IMR-90 (cell line): Measurements from ENCODE around the gene CCNDBP1. TPM values are rescaled to one million over a fixed set of nuclear protein-coding genes. Genes with fewer than 3 reads are reported as not detected.

Source experiments
- ATAC-seq: fragments of 200-7000 bp; cut with Tn5 transposase; 2 replicates; pipeline ENCODE4 v1.9.1; 2020; ENCODE audit warnings: low read depth, mild to moderate bottlenecking, moderate library complexity
- BruUV-seq: library from RNA; stranded (reverse); fragments of 400-500 nt; replicated peaks from 2 replicates; lab custom pipeline; 2021; lab: Mats Ljungman, UMichigan
- CTCF ChIA-PET: fragments of 300-600 bp; formaldehyde crosslinking; extraction: SDS; loops from one replicate; lab custom pipeline; 2021; ENCODE audit warnings: antibody characterized with exemption; lab: Yijun Ruan, JAX
- POLR2A ChIA-PET: fragments of 300-600 bp; sonication (Branson Sonifier 250); formaldehyde crosslinking; loops from one replicate; lab custom pipeline; 2022; ENCODE audit warnings: antibody characterized with exemption; ENCODE audit not compliant: unreplicated experiment; lab: Charles Lee
- DNase-seq: peaks from one replicate; pipeline ENCODE4 v3.0.0; 2013
- H2AFZ ChIP-seq: replicated peaks from 2 replicates; pipeline ENCODE3; 2013; ENCODE audit warnings: low read length, mild to moderate bottlenecking; ENCODE audit not compliant: poor library complexity
- H2AK5ac ChIP-seq: 2 replicates; pipeline ENCODE4 v1.6.1; 2013; ENCODE audit warnings: low read depth, low read length, inconsistent platforms
- H2AK9ac ChIP-seq: replicated peaks from 2 replicates; pipeline ENCODE3; 2013; ENCODE audit warnings: mild to moderate bottlenecking, low read depth, low read length, moderate library complexity; ENCODE audit not compliant: poor library complexity
- H2BK120ac ChIP-seq: 2 replicates; pipeline ENCODE4 v1.6.1; 2013; ENCODE audit warnings: low read depth, low read length, inconsistent platforms
- H2BK15ac ChIP-seq: 3 replicates; pipeline ENCODE4 v1.6.1; 2013; ENCODE audit warnings: low read depth, low read length, inconsistent platforms
- H2BK20ac ChIP-seq: 2 replicates; pipeline ENCODE4 v1.6.1; 2013; ENCODE audit warnings: low read depth, mild to moderate bottlenecking, inconsistent platforms, low read length, moderate library complexity
- H2BK5ac ChIP-seq: 2 replicates; pipeline ENCODE4 v1.6.1; 2013; ENCODE audit warnings: mild to moderate bottlenecking, low read depth, low read length, inconsistent platforms; ENCODE audit not compliant: poor library complexity, severe bottlenecking
- H3K14ac ChIP-seq: replicated peaks from 2 replicates; pipeline ENCODE4 v1.6.1; 2013; ENCODE audit warnings: low read depth, low read length, inconsistent platforms
- H3K18ac ChIP-seq: 2 replicates; pipeline ENCODE4 v1.6.1; 2013; ENCODE audit warnings: low read depth, low read length, control low read depth
- H3K23ac ChIP-seq: 2 replicates; pipeline ENCODE4 v1.6.1; 2013; ENCODE audit warnings: low read depth, low read length, inconsistent platforms
- H3K27ac ChIP-seq: 2 replicates; pipeline ENCODE4 v1.5.1; 2013; ENCODE audit warnings: mild to moderate bottlenecking, control low read depth, low read length; ENCODE audit not compliant: insufficient read depth
- H3K27me3 ChIP-seq: 2 replicates; pipeline ENCODE4 v1.6.1; 2013; ENCODE audit warnings: low read length; ENCODE audit not compliant: control insufficient read depth, insufficient read depth
- H3K36me3 ChIP-seq: 2 replicates; pipeline ENCODE4 v1.6.1; 2013; ENCODE audit warnings: low read length, mixed read lengths; ENCODE audit not compliant: control insufficient read depth, insufficient read depth
- H3K4ac ChIP-seq: 2 replicates; pipeline ENCODE4 v1.6.1; 2013; ENCODE audit warnings: low read depth, low read length, inconsistent platforms
- H3K4me1 ChIP-seq: 2 replicates; pipeline ENCODE4 v1.6.1; 2013; ENCODE audit warnings: low read length, mixed read lengths; ENCODE audit not compliant: control insufficient read depth, insufficient read depth
- H3K4me2 ChIP-seq: 2 replicates; pipeline ENCODE4 v1.6.1; 2013; ENCODE audit warnings: low read depth, mild to moderate bottlenecking, control low read depth, low read length, moderate library complexity
- H3K4me3 ChIP-seq: 2 replicates; pipeline ENCODE4 v1.5.1; 2013; ENCODE audit warnings: low read depth, mild to moderate bottlenecking, control low read depth, low read length, moderate library complexity; ENCODE audit not compliant: insufficient read depth
- H3K56ac ChIP-seq: 2 replicates; pipeline ENCODE4 v1.6.1; 2013; ENCODE audit warnings: low read length, inconsistent platforms; ENCODE audit not compliant: insufficient read depth; ENCODE audit errors: extremely low read depth
- H3K79me1 ChIP-seq, 2 experiments: 2 replicates each; pipeline ENCODE4 v1.6.1; 2013; ENCODE audit warnings: low read length in 2 of 2, inconsistent platforms in 1 of 2, low read depth in 1 of 2
- H3K9ac ChIP-seq: 2 replicates; pipeline ENCODE4 v1.6.1; 2013; ENCODE audit warnings: low read depth, low read length, control low read depth
- H3K9me1 ChIP-seq: 2 replicates; pipeline ENCODE4 v1.6.1; 2013; ENCODE audit warnings: low read length, inconsistent platforms; ENCODE audit not compliant: insufficient read depth
- H3K9me3 ChIP-seq: 2 replicates; pipeline ENCODE4 v1.6.1; 2013; ENCODE audit warnings: low read length; ENCODE audit not compliant: control insufficient read depth, insufficient read depth
- H4K20me1 ChIP-seq: 2 replicates; pipeline ENCODE4 v1.6.1; 2013; ENCODE audit warnings: low read length, inconsistent platforms; ENCODE audit not compliant: insufficient read depth
- H4K5ac ChIP-seq: 2 replicates; pipeline ENCODE4 v1.6.1; 2013; ENCODE audit warnings: mild to moderate bottlenecking, low read depth, low read length, control low read depth
- H4K8ac ChIP-seq, 2 experiments: 2 replicates each; pipeline ENCODE4 v1.6.1; 2013; ENCODE audit warnings: low read depth in 2 of 2, low read length in 2 of 2, control low read depth in 1 of 2, inconsistent platforms in 1 of 2
- H4K91ac ChIP-seq: 2 replicates; pipeline ENCODE4 v1.6.1; 2013; ENCODE audit warnings: low read depth, low read length, inconsistent platforms; ENCODE audit not compliant: insufficient read depth
- BHLHE40 ChIP-seq: fragments of 150-350 bp; IDR thresholded peaks from 2 replicates; pipeline ENCODE4 v1.6.1; 2016; ENCODE audit warnings: mild to moderate bottlenecking, low read depth, low read length
- CEBPB ChIP-seq: IDR thresholded peaks from 2 replicates; pipeline ENCODE4 v1.6.1; 2012; ENCODE audit warnings: low read depth, low read length, improper control_type of control experiment
- CHD1 ChIP-seq: IDR thresholded peaks from 2 replicates; pipeline ENCODE4 v1.6.1; 2012; ENCODE audit warnings: low read depth, low read length, improper control_type of control experiment
- CTCF ChIP-seq: conservative IDR thresholded peaks from 2 replicates; pipeline ENCODE4 v1.5.1; 2012; ENCODE audit warnings: mild to moderate bottlenecking, low read depth, low read length, improper control_type of control experiment
- FOS ChIP-seq: fragments of 150-350 bp; IDR thresholded peaks from 2 replicates; pipeline ENCODE4 v1.6.1; 2016; ENCODE audit warnings: low read depth, low read length
- MAFK ChIP-seq: IDR thresholded peaks from 2 replicates; pipeline ENCODE4 v1.6.1; 2012; ENCODE audit warnings: low read depth, low read length, improper control_type of control experiment
- MAZ ChIP-seq: IDR thresholded peaks from 2 replicates; pipeline ENCODE4 v1.6.1; 2012; ENCODE audit warnings: low read depth, mild to moderate bottlenecking, low read length, improper control_type of control experiment, moderate library complexity, borderline replicate concordance
- MXI1 ChIP-seq: IDR thresholded peaks from 2 replicates; pipeline ENCODE4 v1.6.1; 2012; ENCODE audit warnings: low read depth, mild to moderate bottlenecking, low read length, moderate library complexity, borderline replicate concordance
- NFE2L2 ChIP-seq: fragments of 150-350 bp; IDR thresholded peaks from 2 replicates; pipeline ENCODE4 v1.6.1; 2016; ENCODE audit warnings: low read depth, mild to moderate bottlenecking, low read length
- POLR2A ChIP-seq: IDR thresholded peaks from 2 replicates; pipeline ENCODE4 v1.6.1; 2012; ENCODE audit warnings: mild to moderate bottlenecking, low read depth, low read length
- RAD21 ChIP-seq: IDR thresholded peaks from 2 replicates; pipeline ENCODE4 v1.6.1; 2012; ENCODE audit warnings: low read length, improper control_type of control experiment
- RCOR1 ChIP-seq: IDR thresholded peaks from 2 replicates; pipeline ENCODE4 v1.6.1; 2012; ENCODE audit warnings: mild to moderate bottlenecking, low read length, improper control_type of control experiment; ENCODE audit not compliant: insufficient replicate concordance
- RFX5 ChIP-seq: IDR thresholded peaks from 2 replicates; pipeline ENCODE4 v1.8.0; 2012; ENCODE audit warnings: low read depth, mild to moderate bottlenecking, low read length, moderate library complexity
- SMC3 ChIP-seq: fragments of 150-350 bp; IDR thresholded peaks from 2 replicates; pipeline ENCODE4 v1.6.1; 2016; ENCODE audit warnings: low read depth, mild to moderate bottlenecking, antibody characterized with exemption, low read length, moderate library complexity
- WGBS, 2 experiments: methylation state at CpG; one replicate each; pipeline versions ENCODE4 v1.1.5 to v1.1.7; 2013; ENCODE audit warnings: missing lambda C conversion rate in 2 of 2; ENCODE audit not compliant: insufficient read length in 1 of 2; ENCODE audit errors: extremely low coverage in 2 of 2; 5-methylcytosine and 5-hydroxymethylcytosine counted together
- dilution Hi-C: fragments of 300-500 bp; cut with HindIII; formaldehyde crosslinking; loops from one replicate; pipeline ENCODE4 v1.14.3; 2018; ENCODE audit warnings: low sequenced_read_pairs; ENCODE audit not compliant: unreplicated experiment
- in situ Hi-C: fragments of 300-500 bp; cut with MboI; formaldehyde crosslinking; loops from 3 replicates; pipeline ENCODE4 v1.14.3; 2019; ENCODE audit warnings: low sequenced_read_pairs, inconsistent platforms, mixed read lengths
- intact Hi-C: fragments of 100-400 bp; cut with micrococcal nuclease; formaldehyde crosslinking; loops from 2 replicates; pipeline ENCODE4 v1.10.0; 2022
- polyA plus RNA-seq, 3 experiments: library from polyadenylated mRNA; depleted of rRNA; stranded (reverse); fragments of >200 nt; gene quantifications; 2 replicates each; pipeline ENCODE4 v1.2.3, GENCODE V29; 2012; ENCODE audit warnings: low replicate concordance in 1 of 3
- total RNA-seq: library from RNA; depleted of rRNA; stranded (reverse); fragments of >200 nt; gene quantifications from 2 replicates; pipeline ENCODE4 v1.2.3, GENCODE V29; 2012
- TF ChIP-seq, protein P1 (sequence below): fragments of 150-350 bp; IDR thresholded peaks from 2 replicates; pipeline ENCODE4 v1.6.1; 2017; ENCODE audit warnings: mild to moderate bottlenecking, antibody characterized with exemption, low read length, low read depth

CCNDBP1 gene
- total and polyA plus RNA-seq, 2 of the 4 experiments (the other 2 are of a cell fraction) = 34.9 to 40.3 TPM

DNA sequence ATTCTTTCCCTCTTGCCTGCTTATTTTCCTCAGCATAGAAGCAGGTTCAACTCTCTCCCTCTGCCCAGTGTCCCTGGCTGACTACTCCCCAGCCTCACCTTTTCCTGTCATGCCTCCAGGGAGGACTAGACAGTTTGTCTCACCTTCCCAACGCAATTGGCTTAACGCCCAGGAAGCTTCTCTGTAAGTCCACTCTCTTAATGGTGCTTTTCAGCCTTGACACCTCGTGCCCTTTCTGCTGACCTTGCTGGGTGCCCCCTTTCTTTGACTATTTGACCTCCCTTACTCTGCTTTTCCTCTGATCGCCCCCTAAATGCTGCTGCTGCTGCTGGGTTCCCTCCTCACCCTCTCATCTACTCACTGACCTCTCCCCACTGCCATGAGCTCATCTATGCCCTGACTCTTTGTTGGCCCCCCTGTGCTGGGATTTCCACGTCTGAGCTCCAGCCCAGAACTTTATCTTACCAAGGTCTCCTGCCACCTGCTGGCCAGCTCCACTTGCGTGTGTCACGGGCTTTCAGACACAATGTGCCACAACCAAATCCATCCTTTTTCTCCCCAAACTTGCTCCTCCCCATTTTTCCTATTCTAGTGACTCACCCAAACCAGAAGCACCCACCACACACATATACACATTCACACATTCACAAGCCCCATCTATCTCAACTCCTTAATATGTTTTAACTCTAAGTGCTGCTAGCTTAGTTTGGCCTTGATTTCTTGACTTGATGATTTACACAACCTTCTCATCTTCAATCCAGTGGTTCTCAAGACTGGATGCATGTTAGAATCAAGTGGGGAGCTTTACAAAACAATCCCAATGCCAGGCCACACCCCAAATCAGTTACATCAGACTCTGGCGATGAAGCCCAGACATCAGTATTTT lies 19.1 kb downstream of the CCNDBP1 start:
- POLR2A ChIA-PET = no interaction called here
- H3K4ac ChIP-seq = no peak overlapping the region
- CTCF ChIA-PET = interaction anchor here (0.8 to 1.8 kb wide), 5 partner anchors 9 to 95 kb away, joined by 3 to 10 read pairs (median 3); no protein-coding TSS in a partner anchor
- no peak overlapping the region for H4K91ac ChIP-seq
- no peak overlapping the region for H3K4me3 ChIP-seq
- H2AK5ac ChIP-seq = no peak overlapping the region
- peak overlapping the region; percentile 67 for H2AFZ ChIP-seq
- no peak overlapping the region for H3K9ac ChIP-seq
- no peaks in the 10 kb centered on the region for H4K20me1 ChIP-seq
- no peaks in the 10 kb centered on the region for H3K36me3 ChIP-seq
- ATAC-seq (peak; percentile 93), DNase-seq (peak; percentile 75)
- no peak overlapping the region for H2BK20ac ChIP-seq
- no peak overlapping the region for H3K14ac ChIP-seq
- H3K79me1 ChIP-seq = no peaks in the 10 kb centered on the region
- no peak overlapping the region for H4K5ac ChIP-seq
- no peak overlapping the region for H2BK15ac ChIP-seq
- WGBS, 2 experiments = 18% methylated on average over 4 of the region's 8 CpGs; no CpG with 5 or more reads in 1 of the 2 experiments
- no peak overlapping the region for H2BK120ac ChIP-seq
- H3K27ac ChIP-seq = no peak overlapping the region
- H3K23ac ChIP-seq = no peak overlapping the region
- H3K4me2 ChIP-seq = no peak overlapping the region
- peaks cover 51% of the 10 kb centered on the region for H3K27me3 ChIP-seq
- H3K9me3 ChIP-seq = no peaks in the 10 kb centered on the region
- dilution Hi-C loops (no loop called here), intact Hi-C loops (no loop called here), in situ Hi-C loops (no loop called here)
- H3K4me1 ChIP-seq = no peaks in the 10 kb centered on the region
- H3K56ac ChIP-seq = no peak overlapping the region
- H4K8ac ChIP-seq = no peak overlapping the region
- H3K18ac ChIP-seq = no peak overlapping the region
- H2BK5ac ChIP-seq = no peak overlapping the region
- BruUV-seq = no TSS peak
- H2AK9ac ChIP-seq = peak overlapping the region; percentile 23
- H3K9me1 ChIP-seq = no peaks in the 10 kb centered on the region; the same call in 1 of the 2 replicates
- no peak for TF ChIP-seq CHD1
- peak; percentile 60 for TF ChIP-seq RAD21
- TF ChIP-seq BHLHE40 = 0 out of 2 replicates have a peak, but pooled peaks have one; percentile 18
- peak; percentile 67 for TF ChIP-seq CTCF
- TF ChIP-seq RCOR1 = no peak
- TF ChIP-seq, protein P1, sequence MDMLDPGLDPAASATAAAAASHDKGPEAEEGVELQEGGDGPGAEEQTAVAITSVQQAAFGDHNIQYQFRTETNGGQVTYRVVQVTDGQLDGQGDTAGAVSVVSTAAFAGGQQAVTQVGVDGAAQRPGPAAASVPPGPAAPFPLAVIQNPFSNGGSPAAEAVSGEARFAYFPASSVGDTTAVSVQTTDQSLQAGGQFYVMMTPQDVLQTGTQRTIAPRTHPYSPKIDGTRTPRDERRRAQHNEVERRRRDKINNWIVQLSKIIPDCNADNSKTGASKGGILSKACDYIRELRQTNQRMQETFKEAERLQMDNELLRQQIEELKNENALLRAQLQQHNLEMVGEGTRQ = no peak
- no peak for TF ChIP-seq MXI1
- no peak for TF ChIP-seq RFX5
- TF ChIP-seq POLR2A = no peak
- TF ChIP-seq CEBPB = no peak
- TF ChIP-seq MAFK = no peak
- TF ChIP-seq NFE2L2 = no peak
- peak; percentile 23 for TF ChIP-seq MAZ
- TF ChIP-seq FOS = no peak
- TF ChIP-seq SMC3 = peak; percentile 69
